Stimulated activated CD8-positive, alpha-beta memory T cell treated with anti-CD3 and anti-CD28 coated beads, Interleukin-15, amount 100 ng/mL, for 4 hours (primary cell): ENCODE data around the gene TACO1.

Source experiments
- DNase-seq, 2 donors: peaks; one replicate each; pipeline ENCODE4 v3.0.0-alpha.2; 2020; ENCODE audit warnings: low read depth in 2 of 2

The TACO1 gene

GRCh38 chr17:63601439-63602371 is 1.0 kb downstream of the TACO1 start:
- no peak for DNase-seq

GRCh38 chr17:63609816-63610573 is 9.3 kb downstream of the TACO1 start:
- DNase-seq, result no peak

- no peak for DNase-seq
These were observed 10.2 kb downstream of the TACO1 start for GRCh38 chr17:63610854-63611253.

- no peak for DNase-seq
These were observed 10.7 kb downstream of the TACO1 start for GRCh38 chr17:63611354-63611753.

GRCh38 chr17:63613663-63614062 is 13.0 kb downstream of the TACO1 start:
- no peak for DNase-seq

- no peak for DNase-seq
These were observed 20.6 kb downstream of the TACO1 start for GRCh38 chr17:63621229-63621683.

- DNase-seq, result peak; percentile 91 to 96
These were observed 21.2 kb downstream of the TACO1 start, which contains the start of gene MAP3K3 for GRCh38 chr17:63621684-63622573. Gene MAP3K3 (plus strand): TSS chr17:63622417. CDS start chr17:63622760, 343 bp downstream.

- DNase-seq, result no peak
These were observed 22.1 kb downstream of the TACO1 start for GRCh38 chr17:63622574-63623390.

GRCh38 chr17:63623786-63624530 is 23.3 kb downstream of the TACO1 start:
- no peak for DNase-seq

GRCh38 chr17:63624531-63624880 is 23.8 kb downstream of the TACO1 start:
- no peak for DNase-seq

- no peak for DNase-seq
These were observed 26.0 kb downstream of the TACO1 start for GRCh38 chr17:63626551-63627180.

GRCh38 chr17:63629627-63630026 is 28.9 kb downstream of the TACO1 start:
- no peak for DNase-seq

GRCh38 chr17:63631062-63631461 is 30.4 kb downstream of the TACO1 start:
- DNase-seq, result no peak

- no peak for DNase-seq
These were observed 30.9 kb downstream of the TACO1 start for GRCh38 chr17:63631626-63632025.

- no peak for DNase-seq
These were observed 33.0 kb downstream of the TACO1 start for GRCh38 chr17:63633742-63634141.

- DNase-seq, result no peak
These were observed 33.5 kb downstream of the TACO1 start for GRCh38 chr17:63634163-63634562.

GRCh38 chr17:63634816-63635215 is 34.1 kb downstream of the TACO1 start:
- no peak for DNase-seq

- DNase-seq, result no peak
These were observed 34.6 kb downstream of the TACO1 start for GRCh38 chr17:63635290-63635689.

GRCh38 chr17:63635787-63636186 is 35.1 kb downstream of the TACO1 start:
- DNase-seq, result no peak

GRCh38 chr17:63639125-63639524 is 38.4 kb downstream of the TACO1 start:
- no peak for DNase-seq
